ENCODE data around the gene AKAP13.

Gene AKAP13

GRCh38 chr15:85443046-85443445 lies 62.6 kb downstream of the AKAP13 start:
- no peaks in the 10 kb centered on the region for H3K27me3 Mint-ChIP-seq (ENCODE audit: low read depth)
- peaks cover 17% of the 10 kb centered on the region for H3K36me3 Mint-ChIP-seq (ENCODE audit: low read depth)
- no peak overlapping the region for H3K4me3 Mint-ChIP-seq

GRCh38 chr15:85443593-85444087 lies 63.2 kb downstream of the AKAP13 start:
- Mint-ChIP-seq H3K4me1 (peaks cover 32% of the 10 kb centered on the region), H3K27ac (peak overlapping the region; percentile 37 to 84 (median 75)), H3K27me3 (ENCODE audit: low read depth) (no peaks in the 10 kb centered on the region), H3K4me3 (no peak overlapping the region), H3K36me3 (ENCODE audit: low read depth) (peaks cover 22% of the 10 kb centered on the region), H3K9me3 (peaks cover 21% of the 10 kb centered on the region)
- no peak for TF ChIP-seq CTCF (IDR thresholded peaks at IDR 0.05; ENCODE audit: unreplicated experiment in 3 of 3)

More at GRCh38 chr15:85443046-85443445, 62.6 kb downstream of the AKAP13 start:
- Mint-ChIP-seq H3K9me3 (peaks cover 18% of the 10 kb centered on the region), H3K27ac (peak overlapping the region in 2 of 3 experiments; percentile 37 to 64), H3K4me1 (peaks cover 32% of the 10 kb centered on the region)
- no peak for TF ChIP-seq CTCF (IDR thresholded peaks at IDR 0.05; ENCODE audit: unreplicated experiment in 3 of 3)

GRCh38 chr15:85444122-85444745 lies 63.8 kb downstream of the AKAP13 start:
- Mint-ChIP-seq H3K9me3 (peaks cover 25% of the 10 kb centered on the region), H3K27ac (peak overlapping the region; percentile 37 to 84 (median 75)), H3K4me1 (peaks cover 32% of the 10 kb centered on the region), H3K36me3 (ENCODE audit: low read depth) (peaks cover 26% of the 10 kb centered on the region), H3K4me3 (no peak overlapping the region), H3K27me3 (ENCODE audit: low read depth) (no peaks in the 10 kb centered on the region)
- TF ChIP-seq CTCF (IDR thresholded peaks at IDR 0.05; ENCODE audit: unreplicated experiment in 3 of 3) = no peak

DNA sequence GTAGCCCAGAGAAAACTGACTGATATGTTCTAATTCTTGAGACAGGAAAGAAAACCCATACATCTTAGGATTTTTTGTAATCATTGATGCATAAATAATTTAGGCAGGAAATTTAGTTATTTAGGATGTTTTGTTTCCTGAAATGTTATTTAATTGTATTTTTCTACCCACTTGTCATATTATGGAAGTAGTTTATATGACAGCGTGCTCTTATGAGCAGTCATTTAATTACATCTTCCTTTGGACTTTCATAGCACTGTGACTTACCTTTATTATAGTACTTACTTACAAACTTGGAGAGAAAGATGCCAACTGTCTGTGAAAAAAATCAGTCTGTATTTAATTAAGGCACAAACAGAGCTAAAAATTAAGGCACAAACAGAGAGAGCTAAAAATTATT lies 65.0 kb downstream of the AKAP13 start:
- TF ChIP-seq CTCF (IDR thresholded peaks at IDR 0.05; ENCODE audit: unreplicated experiment in 3 of 3) = no peak
- H3K27ac Mint-ChIP-seq = peak overlapping the region in 2 of 3 experiments; percentile 51 to 75
- H3K9me3 Mint-ChIP-seq = peaks cover 31% of the 10 kb centered on the region
- H3K4me3 Mint-ChIP-seq = no peak overlapping the region
- peaks cover 32% of the 10 kb centered on the region for H3K4me1 Mint-ChIP-seq
- no peaks in the 10 kb centered on the region for H3K27me3 Mint-ChIP-seq (ENCODE audit: low read depth)
- peaks cover 34% of the 10 kb centered on the region for H3K36me3 Mint-ChIP-seq (ENCODE audit: low read depth)

- Mint-ChIP-seq H3K4me1 (peaks cover 32% of the 10 kb centered on the region), H3K4me3 (no peak overlapping the region), H3K27ac (no peak overlapping the region), H3K27me3 (ENCODE audit: low read depth) (no peaks in the 10 kb centered on the region), H3K36me3 (ENCODE audit: low read depth) (peaks cover 55% of the 10 kb centered on the region), H3K9me3 (peaks cover 50% of the 10 kb centered on the region)
- TF ChIP-seq CTCF (IDR thresholded peaks at IDR 0.05; ENCODE audit: unreplicated experiment in 3 of 3) = no peak
Observed at GRCh38 chr15:85451099-85451700, 70.8 kb downstream of the AKAP13 start.
